Stimulated activated CD8-positive, alpha-beta memory T cell treated with anti-CD3 and anti-CD28 coated beads, Interleukin-4, amount 100 ng/mL, for 1 hour (primary cell): ENCODE measurements around the gene KRT78.
A peak's percentile ranks its signal among the peaks of the same experiment; 100 is the strongest.
"Not testable (repeated sequence)": the region's sequence is repeated elsewhere in the genome, so short reads cannot be mapped to it uniquely, and the experiment has no call there.

Experiments used
- DNase-seq, 2 donors: peaks; one replicate each; pipeline ENCODE4 v3.0.0-alpha.2; 2020; ENCODE audit warnings: low read depth in 2 of 2, low spot score in 1 of 2

The KRT78 gene

GRCh38 chr12:52872644-52873389, 24.0 kb upstream of the KRT78 start:
- DNase-seq: no peak

- no peak for DNase-seq
Observed at GRCh38 chr12:52871291-52872039, 22.7 kb upstream of the KRT78 start.

GRCh38 chr12:52870361-52871290, 21.8 kb upstream of the KRT78 start:
- DNase-seq: peak; percentile 57 to 70

GRCh38 chr12:52867642-52868041, 18.8 kb upstream of the KRT78 start:
- DNase-seq: no peak

GRCh38 chr12:52867152-52867551, 18.4 kb upstream of the KRT78 start:
- no peak for DNase-seq

- DNase-seq: no peak
Observed at GRCh38 chr12:52865090-52865944, 16.5 kb upstream of the KRT78 start.

- DNase-seq: no peak
Observed at GRCh38 chr12:52862023-52862422, 13.2 kb upstream of the KRT78 start.

- DNase-seq: no peak
Observed at GRCh38 chr12:52861511-52861910, 12.7 kb upstream of the KRT78 start.

GRCh38 chr12:52860102-52860823, 11.5 kb upstream of the KRT78 start:
- no peak for DNase-seq

GRCh38 chr12:52857500-52857899, 8.7 kb upstream of the KRT78 start:
- no peak for DNase-seq

- no peak for DNase-seq
Observed at GRCh38 chr12:52856787-52857186, 8.0 kb upstream of the KRT78 start.

GRCh38 chr12:52856077-52856476, 7.3 kb upstream of the KRT78 start:
- not testable (repeated sequence) for DNase-seq

GRCh38 chr12:52851787-52852186, 3.0 kb upstream of the KRT78 start:
- no peak for DNase-seq

- no peak for DNase-seq
Observed at GRCh38 chr12:52850681-52851080, 1.9 kb upstream of the KRT78 start.

GRCh38 chr12:52849511-52849910, 717 bp upstream of the KRT78 start:
- no peak for DNase-seq

GRCh38 chr12:52847335-52848102, 1.3 kb downstream of the KRT78 start:
- DNase-seq: no peak

- no peak for DNase-seq
Observed at GRCh38 chr12:52846356-52846970, 2.3 kb downstream of the KRT78 start.

GRCh38 chr12:52845946-52846345, 2.8 kb downstream of the KRT78 start:
- no peak for DNase-seq

- DNase-seq: no peak
Observed at GRCh38 chr12:52844386-52844785, 4.4 kb downstream of the KRT78 start.
